ENCODE measurements around the gene HINT3. TPM values are rescaled to one million over a fixed set of nuclear protein-coding genes. Genes with fewer than 3 reads are reported as not detected.

Gene HINT3
- total and polyA plus RNA-seq, 2 donors (not counting 3 experiments of a cell fraction or from before 2014, with no cell fraction given): 1.8 to 8.4 TPM

- Histone ChIP-seq H3K4me3 (replicated peaks in 1 of 3; ENCODE audit: insufficient read depth in 1 of 3, low read depth in 1 of 3, low read length in 3 of 3) (no peak overlapping the region), H4K20me1 (replicated peaks; ENCODE audit: control insufficient read depth, extremely low read depth, insufficient read depth, low read length) (no peaks in the 10 kb centered on the region), H3K9me3 (replicated peaks; ENCODE audit: control insufficient read depth, insufficient read depth, low read length) (no peaks in the 10 kb centered on the region), H3K9ac (replicated peaks; ENCODE audit: extremely low read depth, insufficient read depth, low read length) (no peak overlapping the region), H3K4me2 (ENCODE audit: insufficient read depth, low read length) (no peak overlapping the region), H3K79me2 (ENCODE audit: control insufficient read depth, insufficient read depth, low read length) (no peaks in the 10 kb centered on the region), H3K9me1 (replicated peaks; ENCODE audit: control insufficient read depth, extremely low read depth, insufficient read depth, low read length) (no peaks in the 10 kb centered on the region), H2AFZ (ENCODE audit: low read depth, low read length) (no peak overlapping the region), H3K27me3 (ENCODE audit: control insufficient read depth in 2 of 2, insufficient read depth in 2 of 2, low read length in 2 of 2) (no peaks in the 10 kb centered on the region), H3K4me1 (ENCODE audit: control insufficient read depth, extremely low read depth, insufficient read depth, low read length) (peaks cover 11% of the 10 kb centered on the region), H3K36me3 (ENCODE audit: control insufficient read depth in 2 of 2, extremely low read depth in 1 of 2, insufficient read depth in 2 of 2, low read length in 2 of 2) (no peaks in the 10 kb centered on the region), H3K27ac (ENCODE audit: insufficient read depth, low read depth, low read length) (no peak overlapping the region)
- TF ChIP-seq POLR2AphosphoS5 (IDR thresholded peaks at IDR 0.05; ENCODE audit: insufficient read depth, low read depth, low read length): no peak
- TF ChIP-seq MAX (IDR thresholded peaks at IDR 0.05; ENCODE audit: insufficient read depth, insufficient read length): no peak
- no peak for TF ChIP-seq FOS (IDR thresholded peaks at IDR 0.05; ENCODE audit: borderline replicate concordance, insufficient read depth, low read length)
- no peak for TF ChIP-seq JUN (IDR thresholded peaks at IDR 0.05; ENCODE audit: borderline replicate concordance, insufficient read depth, insufficient read length, low read depth)
- no peak for TF ChIP-seq MYC (IDR thresholded peaks at IDR 0.05; ENCODE audit: low read depth, low read length)
- TF ChIP-seq GATA2 (IDR thresholded peaks at IDR 0.05; ENCODE audit: insufficient read depth, insufficient read length, low read depth, low read length): no peak
- no peak for TF ChIP-seq POLR2A (IDR thresholded peaks at IDR 0.05; ENCODE audit: low read depth, low read length)
- no peak for TF ChIP-seq EZH2 (IDR thresholded peaks at IDR 0.05; ENCODE audit: borderline replicate concordance, low read depth, low read length, severe bottlenecking)
- DNase-seq (ENCODE audit: low read depth, low spot score) (no peak), FAIRE-seq (no peak)
- CTCF ChIA-PET: interaction anchor here (2.0 kb wide), 1 partner anchor 17 kb away, joined by 11 read pairs; the partner anchor contains the start of gene HINT3
- BruUV-seq (replicated peaks): no TSS peak
- intact Hi-C loops (cut with micrococcal nuclease): no loop called here
- dilution Hi-C loops (cut with MboI; ENCODE audit: extremely low pct_ligation_motif_present, low sequenced_read_pairs): no loop called here
- POLR2A ChIA-PET: no interaction called here
Observed at GRCh38 chr6:125939791-125940190, 16.8 kb upstream of the HINT3 start.

Measured in endothelial cell of umbilical vein (primary cell).